HepG2 (cell line): Measurements from ENCODE around the gene TAS2R39. TPM values are rescaled to one million over a fixed set of nuclear protein-coding genes. Genes with fewer than 3 reads are reported as not detected.

Experiments
- ARID5B ChIP-seq: IDR thresholded peaks from 2 replicates; pipeline ENCODE4 v1.4.0; 2020; ENCODE audit warnings: mild to moderate bottlenecking, missing genetic modification reagents
- ATRX ChIP-seq: sonication (generic); formaldehyde crosslinking; IDR thresholded peaks from 2 replicates; pipeline ENCODE4 v1.4.0; 2020; ENCODE audit warnings: missing genetic modification reagents, borderline replicate concordance
- ELF3 ChIP-seq: IDR thresholded peaks from 2 replicates; pipeline ENCODE4 v1.6.1; 2016; ENCODE audit warnings: missing genetic modification reagents, missing compliant biosample characterization
- HNF1A ChIP-seq, 2 experiments: sonication (generic) in 1 of 2; formaldehyde crosslinking in 1 of 2; IDR thresholded peaks; 2 replicates each; pipeline versions ENCODE4 v1.4.0 to v1.6.1; 2016 to 2020; ENCODE audit warnings: borderline replicate concordance in 1 of 2, low read depth in 1 of 2, mild to moderate bottlenecking in 1 of 2, missing genetic modification reagents in 1 of 2
- ISL2 ChIP-seq: sonication (generic); formaldehyde crosslinking; IDR thresholded peaks from 2 replicates; pipeline ENCODE4 v1.5.0; 2020; ENCODE audit warnings: missing genetic modification reagents
- NFKBIZ ChIP-seq: IDR thresholded peaks from 2 replicates; pipeline ENCODE4 v1.6.1; 2018; ENCODE audit warnings: missing genetic modification reagents, missing compliant biosample characterization
- PPARG ChIP-seq: conservative IDR thresholded peaks from 2 replicates; pipeline ENCODE4 v1.6.1; 2016; ENCODE audit warnings: missing biosample characterization, missing genetic modification reagents
- REPIN1 ChIP-seq: sonication (generic); formaldehyde crosslinking; IDR thresholded peaks from 2 replicates; pipeline ENCODE4 v1.8.0; 2022; ENCODE audit warnings: missing genetic modification reagents, low read depth, mild to moderate bottlenecking, borderline replicate concordance
- RXRB ChIP-seq: IDR thresholded peaks from 2 replicates; pipeline ENCODE4 v1.6.1; 2016; ENCODE audit warnings: borderline replicate concordance, missing genetic modification reagents, missing compliant biosample characterization
- SMAD3 ChIP-seq: sonication (generic); formaldehyde crosslinking; IDR thresholded peaks from 2 replicates; pipeline ENCODE4 v1.4.0; 2020; ENCODE audit warnings: missing genetic modification reagents
- TRIM24 ChIP-seq: sonication (generic); formaldehyde crosslinking; IDR thresholded peaks from 2 replicates; pipeline ENCODE4 v1.8.0; 2022; ENCODE audit warnings: mild to moderate bottlenecking, missing genetic modification reagents
- ZGPAT ChIP-seq: IDR thresholded peaks from 2 replicates; pipeline ENCODE4 v1.6.1; 2016; ENCODE audit warnings: mild to moderate bottlenecking
- ZMAT3 ChIP-seq: sonication (generic); formaldehyde crosslinking; conservative IDR thresholded peaks from 2 replicates; pipeline ENCODE4 v1.7.0; 2021; ENCODE audit warnings: missing genetic modification reagents
- ZNF263 ChIP-seq: sonication (generic); formaldehyde crosslinking; IDR thresholded peaks from 2 replicates; pipeline ENCODE4 v1.4.0; 2020; ENCODE audit warnings: missing genetic modification reagents
- ZNF331 ChIP-seq: sonication (generic); formaldehyde crosslinking; IDR thresholded peaks from 2 replicates; pipeline ENCODE4 v1.4.0; 2020; ENCODE audit warnings: missing genetic modification reagents
- ZNF800 ChIP-seq: sonication (generic); formaldehyde crosslinking; IDR thresholded peaks from 2 replicates; pipeline ENCODE4 v1.4.0; 2020; ENCODE audit warnings: missing genetic modification reagents
- polyA plus RNA-seq, 8 experiments: library from polyadenylated mRNA; depleted of rRNA in 3 of 8; stranded (reverse) in 7 of 8; unstranded in 1 of 8; fragments of >200 nt; fragmentation: Illumina TruSeq in 4 of 8; extraction: Trizol in 4 of 8; gene quantifications; 2 replicates each; pipeline versions ENCODE4 v1.2.1 to v1.2.3, GENCODE V29; 2011 to 2016; ENCODE audit warnings: low read depth in 4 of 8, missing spikeins in 1 of 8, mixed read lengths in 1 of 8; ENCODE audit not compliant: insufficient read depth in 1 of 8
- total RNA-seq, 5 experiments: library from RNA; depleted of rRNA; stranded (reverse); fragments of >200 nt; fragmentation: Illumina TruSeq; extraction: Trizol; gene quantifications; 2 replicates each; pipeline ENCODE4 v1.2.3, GENCODE V29; 2016; ENCODE audit warnings: low read depth in 1 of 5

Gene TAS2R39
- total and polyA plus RNA-seq, 2 of the 13 experiments (the other 11 are each of a cell fraction or from before 2014, with no cell fraction given): not detected

- TF ChIP-seq ZGPAT (CRISPR knock-in tag) (0 out of 2 replicates have a peak, but pooled peaks have one; percentile 24), HNF1A (IDR thresholded peaks at IDR 0.05; ENCODE audit: low read depth) (no peak), HNF1A (CRISPR knock-in tag; IDR thresholded peaks at IDR 0.05; ENCODE audit: borderline replicate concordance) (no peak), SMAD3 (CRISPR knock-in tag) (0 out of 2 replicates have a peak, but pooled peaks have one; percentile 51), ZNF800 (CRISPR knock-in tag) (0 out of 2 replicates have a peak, but pooled peaks have one; percentile 28), ELF3 (CRISPR knock-in tag) (peak; percentile 46; the same call in 1 of the 2 replicates), TRIM24 (CRISPR knock-in tag) (no peak), ZNF263 (CRISPR knock-in tag) (no peak), REPIN1 (peak; percentile 43; the same call in 1 of the 2 replicates), ZNF331 (CRISPR knock-in tag) (peak; percentile 39; the same call in 1 of the 2 replicates), ISL2 (0 out of 2 replicates have a peak, but pooled peaks have one; percentile 46), PPARG (CRISPR knock-in tag) (peak; percentile 52; the same call in 1 of the 2 replicates), RXRB (CRISPR knock-in tag) (0 out of 2 replicates have a peak, but pooled peaks have one; percentile 49), ATRX (CRISPR knock-in tag) (no peak), ZMAT3 (CRISPR knock-in tag) (no peak), ARID5B (CRISPR knock-in tag) (peak; percentile 15; the same call in 1 of the 2 replicates), NFKBIZ (CRISPR knock-in tag) (0 out of 2 replicates have a peak, but pooled peaks have one; percentile 29)
Measured at GRCh38 chr7:143214789-143215679, 31.8 kb downstream of the TAS2R39 start (continued).
